B cell (primary cell): Measurements from ENCODE around the gene SYCE3.

Experiments
- CTCF ChIP-seq: fragments of 200-600 bp; IDR thresholded peaks from one replicate; pipeline ENCODE4 v1.8.0; 2022; ENCODE audit warnings: antibody characterized with exemption, mild to moderate bottlenecking
- EZH2 ChIP-seq: IDR thresholded peaks from 2 replicates; pipeline ENCODE4 v1.6.1; 2012; ENCODE audit warnings: borderline replicate concordance, low read depth, mild to moderate bottlenecking, moderate library complexity, low read length; ENCODE audit not compliant: insufficient read depth, poor library complexity, severe bottlenecking

DNA sequence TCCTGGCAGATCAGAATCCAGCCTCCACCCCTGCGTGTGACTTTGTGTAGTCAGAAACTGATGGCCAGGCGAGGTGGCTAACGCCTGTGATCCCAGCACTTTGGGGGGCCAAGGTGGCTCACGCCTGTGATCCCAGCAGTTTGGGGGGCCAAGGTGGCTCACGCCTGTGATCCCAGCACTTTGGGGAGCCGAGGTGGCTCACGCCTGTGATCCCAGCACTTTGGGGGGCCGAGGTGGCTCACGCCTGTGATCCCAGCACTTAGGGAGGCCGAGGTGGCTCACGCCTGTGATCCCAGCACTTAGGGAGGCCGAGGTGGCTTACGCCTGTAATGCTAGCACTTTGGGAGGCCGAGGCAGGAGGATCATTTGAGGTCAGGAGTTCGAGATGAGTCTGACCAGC is 49.5 kb downstream of the SYCE3 start:
- no peak for TF ChIP-seq CTCF
- TF ChIP-seq EZH2 = no peak
